SK-N-SH treated with all-trans-retinoic acid at 6 μM for 48 hours (cell line): ENCODE measurements around the gene KIF4B.

Source experiments
- ATAC-seq: fragments of 200-7000 bp; cut with Tn5 transposase; 3 replicates; pipeline ENCODE4 v1.9.1; 2020; ENCODE audit warnings: mild to moderate bottlenecking, moderate library complexity
- ARNTL ChIP-seq: fragments of 450-650 bp; formaldehyde crosslinking; IDR thresholded peaks from 2 replicates; pipeline ENCODE4 v1.5.0; 2020; ENCODE audit warnings: low read depth, mild to moderate bottlenecking, moderate library complexity, borderline replicate concordance
- BACH2 ChIP-seq: fragments of 250-450 bp; sonication (Bioruptor Pico); IDR thresholded peaks from 2 replicates; pipeline ENCODE4 v1.9.0; 2021; ENCODE audit warnings: mild to moderate bottlenecking, borderline replicate concordance
- CSDC2 ChIP-seq: fragments of 250-450 bp; sonication (Bioruptor Pico); IDR thresholded peaks from 2 replicates; pipeline ENCODE4 v1.5.0; 2020; ENCODE audit warnings: mild to moderate bottlenecking, moderate library complexity
- ESRRG ChIP-seq: fragments of 250-450 bp; sonication (Bioruptor Pico); IDR thresholded peaks from 2 replicates; pipeline ENCODE4 v1.6.1; 2021; ENCODE audit warnings: mild to moderate bottlenecking
- GLIS3 ChIP-seq: fragments of 250-450 bp; sonication (Bioruptor Pico); IDR thresholded peaks from 2 replicates; pipeline ENCODE4 v1.5.0; 2020; ENCODE audit warnings: mild to moderate bottlenecking, moderate library complexity
- ISL1 ChIP-seq: fragments of 250-450 bp; sonication (Bioruptor Pico); IDR thresholded peaks from 2 replicates; pipeline ENCODE4 v2.1.2; 2022; ENCODE audit warnings: mild to moderate bottlenecking, moderate library complexity
- OSR1 ChIP-seq: fragments of 250-450 bp; sonication (Bioruptor Pico); IDR thresholded peaks from 2 replicates; pipeline ENCODE4 v1.8.0; 2022; ENCODE audit warnings: moderate library complexity, mild to moderate bottlenecking, inconsistent platforms
- PPARA ChIP-seq: fragments of 250-450 bp; sonication (Bioruptor Pico); IDR thresholded peaks from 2 replicates; pipeline ENCODE4 v1.5.0; 2020; ENCODE audit warnings: mild to moderate bottlenecking, borderline replicate concordance
- RARB ChIP-seq: fragments of 250-450 bp; sonication (Bioruptor Pico); IDR thresholded peaks from 2 replicates; pipeline ENCODE4 v1.8.0; 2021; ENCODE audit warnings: mild to moderate bottlenecking, moderate library complexity
- SNAI2 ChIP-seq: fragments of 250-450 bp; sonication (Bioruptor Pico); IDR thresholded peaks from 2 replicates; pipeline ENCODE4 v1.5.0; 2020; ENCODE audit warnings: mild to moderate bottlenecking, moderate library complexity
- TCF4 ChIP-seq: fragments of 250-450 bp; sonication (Bioruptor Pico); IDR thresholded peaks from 2 replicates; pipeline ENCODE4 v1.8.0; 2021; ENCODE audit warnings: mild to moderate bottlenecking, moderate library complexity, borderline replicate concordance
- TOX ChIP-seq: fragments of 250-450 bp; sonication (Bioruptor Pico); IDR thresholded peaks from 2 replicates; pipeline ENCODE4 v1.8.0; 2021; ENCODE audit warnings: mild to moderate bottlenecking, moderate library complexity, borderline replicate concordance
- ZFP3 ChIP-seq: fragments of 250-450 bp; sonication (Bioruptor Pico); IDR thresholded peaks from 2 replicates; pipeline ENCODE4 v1.5.0; 2020; ENCODE audit warnings: mild to moderate bottlenecking, moderate library complexity
- ZFP30 ChIP-seq: fragments of 450-650 bp; formaldehyde crosslinking; IDR thresholded peaks from 2 replicates; pipeline ENCODE4 v1.5.0; 2022; ENCODE audit warnings: mild to moderate bottlenecking, moderate library complexity
- ZNF565 ChIP-seq: fragments of 450-650 bp; formaldehyde crosslinking; conservative IDR thresholded peaks from 2 replicates; pipeline ENCODE4 v1.5.0; 2020; ENCODE audit warnings: low read depth, mild to moderate bottlenecking, moderate library complexity
- ZNF70 ChIP-seq: fragments of 450-650 bp; formaldehyde crosslinking; IDR thresholded peaks from 2 replicates; pipeline ENCODE4 v1.5.0; 2020; ENCODE audit warnings: mild to moderate bottlenecking, moderate library complexity
- ZNF8 ChIP-seq: fragments of 450-650 bp; formaldehyde crosslinking; IDR thresholded peaks from 2 replicates; pipeline ENCODE4 v1.5.0; 2020; ENCODE audit warnings: mild to moderate bottlenecking, moderate library complexity
- TF ChIP-seq, protein P1 (sequence below): fragments of 250-450 bp; sonication (Bioruptor Pico); IDR thresholded peaks from 2 replicates; pipeline ENCODE4 v1.8.0; 2020; ENCODE audit warnings: mild to moderate bottlenecking, moderate library complexity, borderline replicate concordance
- TF ChIP-seq, protein P2 (sequence below): fragments of 250-450 bp; sonication (Bioruptor Pico); IDR thresholded peaks from 2 replicates; pipeline ENCODE4 v1.5.1; 2021; ENCODE audit warnings: mild to moderate bottlenecking, moderate library complexity
- TF ChIP-seq, protein P3 (sequence below): fragments of 250-450 bp; sonication (Bioruptor Pico); IDR thresholded peaks from 2 replicates; pipeline ENCODE4 v1.5.1; 2020; ENCODE audit warnings: low read depth, mild to moderate bottlenecking, moderate library complexity
- TF ChIP-seq, protein P4 (sequence below): fragments of 250-450 bp; sonication (Bioruptor Pico); IDR thresholded peaks from 2 replicates; pipeline ENCODE4 v1.5.0; 2020; ENCODE audit warnings: mild to moderate bottlenecking, moderate library complexity

Gene KIF4B

DNA sequence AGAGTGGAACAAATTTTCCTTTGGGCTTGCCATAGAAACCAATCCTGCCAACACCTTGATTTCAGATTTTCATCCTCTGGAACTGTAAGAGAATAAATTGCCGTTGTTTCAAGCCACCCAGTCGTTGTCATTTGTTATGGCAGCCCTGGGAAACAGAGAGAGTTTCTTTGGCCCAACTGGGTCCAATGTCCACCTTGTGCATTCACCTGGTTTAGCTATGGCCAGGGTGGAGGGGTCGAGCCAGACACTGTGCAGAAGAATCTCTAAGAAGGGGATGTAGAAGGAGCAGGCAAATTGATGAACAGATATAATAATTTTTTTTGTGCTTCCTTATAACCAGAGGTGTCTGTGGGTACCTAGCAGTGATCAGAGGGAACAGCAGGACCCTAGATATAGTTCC lies 9.8 kb downstream of the KIF4B start:
- TF ChIP-seq OSR1 (CRISPR knock-in tag) (no peak), ZFP30 (CRISPR knock-in tag) (no peak), ISL1 (CRISPR knock-in tag) (no peak), TCF4 (CRISPR knock-in tag) (no peak), PPARA (no peak), SNAI2 (no peak), BACH2 (CRISPR knock-in tag) (no peak), ZNF70 (CRISPR knock-in tag) (no peak)
- TF ChIP-seq, protein P1, sequence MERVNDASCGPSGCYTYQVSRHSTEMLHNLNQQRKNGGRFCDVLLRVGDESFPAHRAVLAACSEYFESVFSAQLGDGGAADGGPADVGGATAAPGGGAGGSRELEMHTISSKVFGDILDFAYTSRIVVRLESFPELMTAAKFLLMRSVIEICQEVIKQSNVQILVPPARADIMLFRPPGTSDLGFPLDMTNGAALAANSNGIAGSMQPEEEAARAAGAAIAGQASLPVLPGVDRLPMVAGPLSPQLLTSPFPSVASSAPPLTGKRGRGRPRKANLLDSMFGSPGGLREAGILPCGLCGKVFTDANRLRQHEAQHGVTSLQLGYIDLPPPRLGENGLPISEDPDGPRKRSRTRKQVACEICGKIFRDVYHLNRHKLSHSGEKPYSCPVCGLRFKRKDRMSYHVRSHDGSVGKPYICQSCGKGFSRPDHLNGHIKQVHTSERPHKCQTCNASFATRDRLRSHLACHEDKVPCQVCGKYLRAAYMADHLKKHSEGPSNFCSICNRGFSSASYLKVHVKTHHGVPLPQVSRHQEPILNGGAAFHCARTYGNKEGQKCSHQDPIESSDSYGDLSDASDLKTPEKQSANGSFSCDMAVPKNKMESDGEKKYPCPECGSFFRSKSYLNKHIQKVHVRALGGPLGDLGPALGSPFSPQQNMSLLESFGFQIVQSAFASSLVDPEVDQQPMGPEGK (CRISPR knock-in tag), result no peak
- no peak for ATAC-seq

DNA sequence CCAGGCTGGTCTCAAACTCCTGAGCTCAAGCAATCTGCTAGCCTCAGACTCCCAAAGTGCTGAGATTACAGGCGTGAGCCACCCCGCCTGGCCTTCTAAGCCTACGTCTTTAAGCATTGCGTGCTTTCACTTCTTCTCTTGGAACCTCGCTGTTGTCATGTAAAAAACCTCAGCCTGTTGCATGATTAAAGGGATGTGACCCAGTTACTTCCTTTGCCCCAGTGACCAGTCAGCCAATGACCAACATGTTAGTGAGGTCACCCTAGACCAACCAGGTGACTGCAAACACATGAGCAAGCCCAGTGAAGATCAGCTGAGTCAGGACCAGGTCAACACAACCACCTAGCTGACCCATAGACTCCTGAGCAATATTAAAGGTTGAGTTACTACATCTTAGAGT lies 10.5 kb downstream of the KIF4B start:
- TF ChIP-seq BACH2 (CRISPR knock-in tag) (no peak), ISL1 (CRISPR knock-in tag) (no peak), ZFP3 (no peak), ESRRG (CRISPR knock-in tag) (no peak), TCF4 (CRISPR knock-in tag) (no peak), RARB (CRISPR knock-in tag) (no peak), ZNF565 (CRISPR knock-in tag) (no peak), ZFP30 (CRISPR knock-in tag) (no peak), ZNF70 (CRISPR knock-in tag) (no peak), GLIS3 (CRISPR knock-in tag) (no peak), OSR1 (CRISPR knock-in tag) (no peak)
- TF ChIP-seq, protein P2, sequence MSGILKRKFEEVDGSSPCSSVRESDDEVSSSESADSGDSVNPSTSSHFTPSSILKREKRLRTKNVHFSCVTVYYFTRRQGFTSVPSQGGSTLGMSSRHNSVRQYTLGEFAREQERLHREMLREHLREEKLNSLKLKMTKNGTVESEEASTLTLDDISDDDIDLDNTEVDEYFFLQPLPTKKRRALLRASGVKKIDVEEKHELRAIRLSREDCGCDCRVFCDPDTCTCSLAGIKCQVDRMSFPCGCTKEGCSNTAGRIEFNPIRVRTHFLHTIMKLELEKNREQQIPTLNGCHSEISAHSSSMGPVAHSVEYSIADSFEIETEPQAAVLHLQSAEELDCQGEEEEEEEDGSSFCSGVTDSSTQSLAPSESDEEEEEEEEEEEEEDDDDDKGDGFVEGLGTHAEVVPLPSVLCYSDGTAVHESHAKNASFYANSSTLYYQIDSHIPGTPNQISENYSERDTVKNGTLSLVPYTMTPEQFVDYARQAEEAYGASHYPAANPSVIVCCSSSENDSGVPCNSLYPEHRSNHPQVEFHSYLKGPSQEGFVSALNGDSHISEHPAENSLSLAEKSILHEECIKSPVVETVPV (CRISPR knock-in tag), result no peak

DNA sequence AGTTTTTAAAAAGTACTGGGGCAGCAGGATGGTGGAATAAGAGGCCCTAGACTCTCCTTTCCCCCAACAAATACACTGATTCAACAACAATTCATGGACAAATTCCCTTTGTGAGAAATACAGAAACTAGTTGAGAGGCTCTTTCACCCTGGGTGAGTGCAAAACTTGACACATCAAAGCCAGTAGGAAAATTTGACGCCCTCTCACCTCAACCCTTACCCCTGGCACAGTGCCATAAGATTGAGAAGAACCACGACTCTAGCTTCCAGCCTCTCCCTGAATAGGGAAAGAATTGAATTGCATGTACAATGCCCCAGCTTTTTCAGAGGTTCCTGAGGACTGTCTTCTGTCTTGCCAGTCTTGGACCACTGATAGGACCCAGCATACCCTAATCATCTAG lies 12.3 kb downstream of the KIF4B start:
- ATAC-seq, result no peak
- TF ChIP-seq, protein P1 (CRISPR knock-in tag), result no peak
- TF ChIP-seq PPARA, result no peak
- no peak for TF ChIP-seq ARNTL (CRISPR knock-in tag)
- TF ChIP-seq TOX (CRISPR knock-in tag), result no peak
- TF ChIP-seq RARB (CRISPR knock-in tag), result no peak
- TF ChIP-seq, protein P3, sequence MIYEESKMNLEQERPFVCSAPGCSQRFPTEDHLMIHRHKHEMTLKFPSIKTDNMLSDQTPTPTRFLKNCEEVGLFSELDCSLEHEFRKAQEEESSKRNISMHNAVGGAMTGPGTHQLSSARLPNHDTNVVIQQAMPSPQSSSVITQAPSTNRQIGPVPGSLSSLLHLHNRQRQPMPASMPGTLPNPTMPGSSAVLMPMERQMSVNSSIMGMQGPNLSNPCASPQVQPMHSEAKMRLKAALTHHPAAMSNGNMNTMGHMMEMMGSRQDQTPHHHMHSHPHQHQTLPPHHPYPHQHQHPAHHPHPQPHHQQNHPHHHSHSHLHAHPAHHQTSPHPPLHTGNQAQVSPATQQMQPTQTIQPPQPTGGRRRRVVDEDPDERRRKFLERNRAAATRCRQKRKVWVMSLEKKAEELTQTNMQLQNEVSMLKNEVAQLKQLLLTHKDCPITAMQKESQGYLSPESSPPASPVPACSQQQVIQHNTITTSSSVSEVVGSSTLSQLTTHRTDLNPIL (CRISPR knock-in tag), result no peak
- no peak for TF ChIP-seq ISL1 (CRISPR knock-in tag)
- no peak for TF ChIP-seq ZNF8 (CRISPR knock-in tag)
- TF ChIP-seq, protein P4, sequence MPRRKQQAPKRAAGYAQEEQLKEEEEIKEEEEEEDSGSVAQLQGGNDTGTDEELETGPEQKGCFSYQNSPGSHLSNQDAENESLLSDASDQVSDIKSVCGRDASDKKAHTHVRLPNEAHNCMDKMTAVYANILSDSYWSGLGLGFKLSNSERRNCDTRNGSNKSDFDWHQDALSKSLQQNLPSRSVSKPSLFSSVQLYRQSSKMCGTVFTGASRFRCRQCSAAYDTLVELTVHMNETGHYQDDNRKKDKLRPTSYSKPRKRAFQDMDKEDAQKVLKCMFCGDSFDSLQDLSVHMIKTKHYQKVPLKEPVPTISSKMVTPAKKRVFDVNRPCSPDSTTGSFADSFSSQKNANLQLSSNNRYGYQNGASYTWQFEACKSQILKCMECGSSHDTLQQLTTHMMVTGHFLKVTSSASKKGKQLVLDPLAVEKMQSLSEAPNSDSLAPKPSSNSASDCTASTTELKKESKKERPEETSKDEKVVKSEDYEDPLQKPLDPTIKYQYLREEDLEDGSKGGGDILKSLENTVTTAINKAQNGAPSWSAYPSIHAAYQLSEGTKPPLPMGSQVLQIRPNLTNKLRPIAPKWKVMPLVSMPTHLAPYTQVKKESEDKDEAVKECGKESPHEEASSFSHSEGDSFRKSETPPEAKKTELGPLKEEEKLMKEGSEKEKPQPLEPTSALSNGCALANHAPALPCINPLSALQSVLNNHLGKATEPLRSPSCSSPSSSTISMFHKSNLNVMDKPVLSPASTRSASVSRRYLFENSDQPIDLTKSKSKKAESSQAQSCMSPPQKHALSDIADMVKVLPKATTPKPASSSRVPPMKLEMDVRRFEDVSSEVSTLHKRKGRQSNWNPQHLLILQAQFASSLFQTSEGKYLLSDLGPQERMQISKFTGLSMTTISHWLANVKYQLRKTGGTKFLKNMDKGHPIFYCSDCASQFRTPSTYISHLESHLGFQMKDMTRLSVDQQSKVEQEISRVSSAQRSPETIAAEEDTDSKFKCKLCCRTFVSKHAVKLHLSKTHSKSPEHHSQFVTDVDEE (CRISPR knock-in tag), result no peak
- TF ChIP-seq CSDC2 (CRISPR knock-in tag), result no peak
- no peak for TF ChIP-seq ZFP3

More for the DNA sequence above, 10.5 kb downstream of the KIF4B start:
- no peak for ATAC-seq
